Activated naive CD4-positive, alpha-beta T cell treated with anti-CD3 and anti-CD28 coated beads, Interleukin-2, amount 10 ng/mL, durations not matched to agents 7 days and 5 days (primary cell): ENCODE data around the gene STRIP1.

ENCODE experiments used
- CTCF ChIA-PET: fragments of 350-600 bp; sonication (Branson Sonifier 250); formaldehyde crosslinking; loops from one replicate; lab custom pipeline; 2021; ENCODE audit warnings: antibody characterized with exemption; lab: Charles Lee
- DNase-seq: peaks from one replicate; pipeline ENCODE4 v3.0.0-alpha.2; 2020
- H3K27ac Mint-ChIP-seq: one replicate; pipeline ENCODE4 v1.8.0; 2021; ENCODE audit warnings: mild to moderate bottlenecking, moderate library complexity, mixed read lengths
- H3K27me3 Mint-ChIP-seq: one replicate; pipeline ENCODE4 v1.8.0; 2021; ENCODE audit warnings: mild to moderate bottlenecking, mixed read lengths
- H3K36me3 Mint-ChIP-seq: one replicate; pipeline ENCODE4 v1.8.0; 2021; ENCODE audit warnings: mixed read lengths
- H3K4me1 Mint-ChIP-seq: one replicate; pipeline ENCODE4 v1.8.0; 2021; ENCODE audit warnings: mixed read lengths
- H3K4me3 Mint-ChIP-seq: one replicate; pipeline ENCODE4 v1.8.0; 2021; ENCODE audit warnings: mild to moderate bottlenecking, moderate library complexity, mixed read lengths
- H3K9me3 Mint-ChIP-seq: one replicate; pipeline ENCODE4 v1.8.0; 2021; ENCODE audit warnings: mixed read lengths

The STRIP1 gene

GRCh38 chr1:110049801-110050601, 15.6 kb downstream of the STRIP1 start:
- peaks cover 38% of the 10 kb centered on the region for H3K36me3 Mint-ChIP-seq
- no peak overlapping the region for H3K27ac Mint-ChIP-seq
- no peaks in the 10 kb centered on the region for H3K27me3 Mint-ChIP-seq
- no peak overlapping the region for H3K4me3 Mint-ChIP-seq
- no peak for DNase-seq
- H3K9me3 Mint-ChIP-seq = no peaks in the 10 kb centered on the region
- H3K4me1 Mint-ChIP-seq = no peaks in the 10 kb centered on the region
- CTCF ChIA-PET = interaction anchor here (0.6 to 5.7 kb wide), 7 partner anchors 10 to 650 kb away, joined by 3 to 57 read pairs (median 3); partner anchors contain the start of gene STRIP1

- Mint-ChIP-seq H3K4me1 (no peaks in the 10 kb centered on the region), H3K27me3 (no peaks in the 10 kb centered on the region), H3K27ac (no peak overlapping the region), H3K36me3 (peaks cover 37% of the 10 kb centered on the region), H3K4me3 (no peak overlapping the region), H3K9me3 (no peaks in the 10 kb centered on the region)
- CTCF ChIA-PET = interaction anchor here (1.2 to 5.7 kb wide), 5 partner anchors 9 to 66 kb away, joined by 3 to 57 read pairs (median 3); partner anchors contain the start of gene STRIP1
- DNase-seq = no peak
These were observed 16.3 kb downstream of the STRIP1 start for GRCh38 chr1:110050602-110051261.

- no peak for DNase-seq
- Mint-ChIP-seq H3K4me1 (no peaks in the 10 kb centered on the region), H3K36me3 (peaks cover 38% of the 10 kb centered on the region), H3K9me3 (no peaks in the 10 kb centered on the region), H3K27me3 (no peaks in the 10 kb centered on the region), H3K27ac (no peak overlapping the region), H3K4me3 (no peak overlapping the region)
- CTCF ChIA-PET = interaction anchor here (0.7 to 5.7 kb wide), 9 partner anchors 9 to 411 kb away, joined by 3 to 57 read pairs (median 3); partner anchors contain the start of gene STRIP1
These were observed 16.8 kb downstream of the STRIP1 start for GRCh38 chr1:110051262-110051648.

GRCh38 chr1:110053552-110054428, 19.4 kb downstream of the STRIP1 start:
- CTCF ChIA-PET = interaction anchor here (0.7 to 5.7 kb wide), 20 partner anchors 9 to 442 kb away, joined by 3 to 57 read pairs (median 6); partner anchors contain the start of genes ALX3 and STRIP1
- DNase-seq = peak; percentile 79
- H3K4me1 Mint-ChIP-seq = no peaks in the 10 kb centered on the region

GRCh38 chr1:110055493-110056284, 21.3 kb downstream of the STRIP1 start:
- no peak overlapping the region for H3K4me3 Mint-ChIP-seq
- H3K36me3 Mint-ChIP-seq = peaks cover 37% of the 10 kb centered on the region
- no peaks in the 10 kb centered on the region for H3K4me1 Mint-ChIP-seq
- H3K27me3 Mint-ChIP-seq = no peaks in the 10 kb centered on the region
- DNase-seq = no peak
- no peak overlapping the region for H3K27ac Mint-ChIP-seq
- CTCF ChIA-PET = interaction anchor here (0.8 to 2.6 kb wide), 9 partner anchors 10 to 71 kb away, joined by 3 to 16 read pairs (median 4); partner anchors contain the start of gene AHCYL1
- no peaks in the 10 kb centered on the region for H3K9me3 Mint-ChIP-seq

More at GRCh38 chr1:110053552-110054428, 19.4 kb downstream of the STRIP1 start:
- H3K36me3 Mint-ChIP-seq = peaks cover 34% of the 10 kb centered on the region
- H3K4me3 Mint-ChIP-seq = no peak overlapping the region
- no peak overlapping the region for H3K27ac Mint-ChIP-seq
- no peaks in the 10 kb centered on the region for H3K27me3 Mint-ChIP-seq
- H3K9me3 Mint-ChIP-seq = no peaks in the 10 kb centered on the region

- Mint-ChIP-seq H3K27ac (no peak overlapping the region), H3K27me3 (no peaks in the 10 kb centered on the region), H3K4me3 (no peak overlapping the region), H3K9me3 (no peaks in the 10 kb centered on the region), H3K36me3 (peaks cover 35% of the 10 kb centered on the region), H3K4me1 (no peaks in the 10 kb centered on the region)
- DNase-seq = no peak
- CTCF ChIA-PET = interaction anchor here (0.8 to 1.9 kb wide), 5 partner anchors 15 to 61 kb away, joined by 3 to 6 read pairs (median 4); no protein-coding TSS in a partner anchor
These were observed 21.9 kb downstream of the STRIP1 start for GRCh38 chr1:110056285-110056683.

- Mint-ChIP-seq H3K4me1 (no peaks in the 10 kb centered on the region), H3K36me3 (peaks cover 31% of the 10 kb centered on the region), H3K27ac (no peak overlapping the region), H3K4me3 (no peak overlapping the region), H3K27me3 (no peaks in the 10 kb centered on the region), H3K9me3 (no peaks in the 10 kb centered on the region)
- no peak for DNase-seq
- CTCF ChIA-PET = interaction anchor here (0.7 to 1.9 kb wide), 8 partner anchors 9 to 61 kb away, joined by 3 to 9 read pairs (median 5); partner anchors contain the start of gene STRIP1
These were observed 22.4 kb downstream of the STRIP1 start for GRCh38 chr1:110056776-110057175.

- Mint-ChIP-seq H3K36me3 (peaks cover 27% of the 10 kb centered on the region), H3K27ac (no peak overlapping the region), H3K4me1 (no peaks in the 10 kb centered on the region), H3K27me3 (no peaks in the 10 kb centered on the region), H3K4me3 (no peak overlapping the region), H3K9me3 (no peaks in the 10 kb centered on the region)
- CTCF ChIA-PET = interaction anchor here (1.5 to 1.9 kb wide), 5 partner anchors 10 to 59 kb away, joined by 5 to 9 read pairs (median 5); partner anchors contain the start of gene STRIP1
- DNase-seq = no peak
These were observed 23.6 kb downstream of the STRIP1 start for GRCh38 chr1:110057963-110058518.

- Mint-ChIP-seq H3K9me3 (no peaks in the 10 kb centered on the region), H3K4me3 (no peak overlapping the region), H3K36me3 (peaks cover 22% of the 10 kb centered on the region), H3K27me3 (no peaks in the 10 kb centered on the region), H3K4me1 (no peaks in the 10 kb centered on the region), H3K27ac (no peak overlapping the region)
- no peak for DNase-seq
- CTCF ChIA-PET = interaction anchor here (1.5 to 2.1 kb wide), 3 partner anchors 10 to 74 kb away, joined by 5 to 18 read pairs (median 7); partner anchors contain the start of gene AHCYL1
These were observed 24.2 kb downstream of the STRIP1 start for GRCh38 chr1:110058591-110058990.

- no peak overlapping the region for H3K4me3 Mint-ChIP-seq
- no peak for DNase-seq
- H3K27ac Mint-ChIP-seq = no peak overlapping the region
- H3K4me1 Mint-ChIP-seq = no peaks in the 10 kb centered on the region
- peaks cover 5% of the 10 kb centered on the region for H3K27me3 Mint-ChIP-seq
- CTCF ChIA-PET = interaction anchor here (0.7 to 3.5 kb wide), 22 partner anchors 8 to 726 kb away, joined by 3 to 21 read pairs (median 7); partner anchors contain the start of genes AHCYL1, ALX3 and STRIP1
- no peaks in the 10 kb centered on the region for H3K9me3 Mint-ChIP-seq
- H3K36me3 Mint-ChIP-seq = peaks cover 15% of the 10 kb centered on the region
These were observed 24.9 kb downstream of the STRIP1 start for GRCh38 chr1:110059133-110059863.

- H3K36me3 Mint-ChIP-seq = peaks cover 13% of the 10 kb centered on the region
- H3K4me3 Mint-ChIP-seq = no peak overlapping the region
- H3K27me3 Mint-ChIP-seq = peaks cover 13% of the 10 kb centered on the region
- CTCF ChIA-PET = interaction anchor here (0.6 to 3.5 kb wide), 32 partner anchors 9 to 725 kb away, joined by 3 to 21 read pairs (median 5); partner anchors contain the start of genes AHCYL1, ALX3 and STRIP1
- H3K9me3 Mint-ChIP-seq = no peaks in the 10 kb centered on the region
- H3K4me1 Mint-ChIP-seq = no peaks in the 10 kb centered on the region
- DNase-seq = peak; percentile 81
- no peak overlapping the region for H3K27ac Mint-ChIP-seq
These were observed 25.7 kb downstream of the STRIP1 start for GRCh38 chr1:110060034-110060661.
